ENCODE results near the gene KEAP1. TPM values are rescaled to one million over a fixed set of nuclear protein-coding genes. Genes with fewer than 3 reads are reported as not detected.
A peak's percentile ranks its signal among the peaks of the same experiment; 100 is the strongest.

KEAP1 gene
- total and polyA plus RNA-seq, 7 donors = 109 to 242 (median 199) TPM

- H3K27ac ChIP-seq = peak overlapping the region; percentile 59
- DNase-seq = peak; percentile 93 to 95
- intact Hi-C loops (cut with DNase I) = loop anchor here in 1 of 2 donors (5.0 kb wide), 1 partner anchor 77 kb away; the partner anchor contains the start of gene CDC37
- no peaks in the 10 kb centered on the region for H3K9me3 ChIP-seq
- H3K36me3 ChIP-seq (ENCODE audit: insufficient read depth in 1 of 2, low read depth in 1 of 2) = peaks cover 0 to 7% of the 10 kb centered on the region in 2 donors
- no peaks in the 10 kb centered on the region for H3K4me1 ChIP-seq
- H3K27me3 ChIP-seq (ENCODE audit: insufficient read depth in 3 of 3, low read length in 2 of 3) = no peaks in the 10 kb centered on the region
- WGBS, 3 donors = 0 to 2% (median 1%) methylated on average over 36 of the region's 36 CpGs
- H3K4me3 ChIP-seq = peak overlapping the region; percentile 66
- peak; percentile 91 to 96 (median 94) for ATAC-seq
- peak; percentile 78 for TF ChIP-seq CTCF (IDR thresholded peaks at IDR 0.05)
These were observed 24.2 kb downstream of the KEAP1 start for GRCh38 chr19:10478903-10479384.

GRCh38 chr19:10478476-10478875, 24.7 kb downstream of the KEAP1 start:
- intact Hi-C loops (cut with DNase I) = loop anchor here in 1 of 2 donors (5.0 kb wide), 1 partner anchor 76 kb away; the partner anchor contains the start of gene CDC37
- H3K9me3 ChIP-seq = no peaks in the 10 kb centered on the region
- ATAC-seq = no peak

GRCh38 chr19:10474962-10475451, 28.1 kb downstream of the KEAP1 start:
- no peak for ATAC-seq
- no peak overlapping the region for H3K27ac ChIP-seq
- intact Hi-C loops (cut with DNase I) = loop anchor here in 1 of 2 donors (5.0 kb wide), 1 partner anchor 73 kb away; the partner anchor contains the start of gene CDC37
- no peaks in the 10 kb centered on the region for H3K4me1 ChIP-seq
- H3K36me3 ChIP-seq (ENCODE audit: insufficient read depth in 1 of 2, low read depth in 1 of 2) = no peaks in the 10 kb centered on the region
- no peaks in the 10 kb centered on the region for H3K27me3 ChIP-seq (ENCODE audit: insufficient read depth in 3 of 3, low read length in 2 of 3)
- no peak for TF ChIP-seq CTCF (IDR thresholded peaks at IDR 0.05)
- no peak for DNase-seq
- WGBS, 3 donors = 68 to 77% (median 73%) methylated on average over 6 of the region's 6 CpGs
- H3K4me3 ChIP-seq = no peak overlapping the region
- no peaks in the 10 kb centered on the region for H3K9me3 ChIP-seq

More at GRCh38 chr19:10478476-10478875, 24.7 kb downstream of the KEAP1 start:
- no peak for TF ChIP-seq CTCF (IDR thresholded peaks at IDR 0.05)
- 26 to 39% (median 28%) methylated on average over 5 of the region's 5 CpGs for WGBS, 3 donors
- H3K4me3 ChIP-seq = peak overlapping the region; percentile 66
- no peak for DNase-seq
- peak overlapping the region; percentile 59 for H3K27ac ChIP-seq
- no peaks in the 10 kb centered on the region for H3K4me1 ChIP-seq
- H3K27me3 ChIP-seq (ENCODE audit: insufficient read depth in 3 of 3, low read length in 2 of 3) = no peaks in the 10 kb centered on the region
- H3K36me3 ChIP-seq (ENCODE audit: insufficient read depth in 1 of 2, low read depth in 1 of 2) = peaks cover 0 to 6% of the 10 kb centered on the region in 2 donors

- Histone ChIP-seq H3K27ac (no peak overlapping the region), H3K4me1 (no peaks in the 10 kb centered on the region), H3K9me3 (no peaks in the 10 kb centered on the region), H3K4me3 (no peak overlapping the region), H3K27me3 (ENCODE audit: insufficient read depth in 3 of 3, low read length in 2 of 3) (no peaks in the 10 kb centered on the region), H3K36me3 (ENCODE audit: insufficient read depth in 1 of 2, low read depth in 1 of 2) (no peaks in the 10 kb centered on the region)
- TF ChIP-seq CTCF (IDR thresholded peaks at IDR 0.05) = no peak
- ATAC-seq (no peak), DNase-seq (no peak)
- intact Hi-C loops (cut with DNase I) = no loop called here
- WGBS, 3 donors = 68 to 75% (median 70%) methylated on average over 5 of the region's 5 CpGs
These were observed 30.0 kb downstream of the KEAP1 start for GRCh38 chr19:10473192-10473591.

All from psoas muscle (tissue), 8 donors.